Osteocyte (in vitro differentiated cells): ENCODE results near the gene HCRTR2. TPM values are rescaled to one million over a fixed set of nuclear protein-coding genes. Genes with fewer than 3 reads are reported as not detected.
"Not testable (repeated sequence)": the region's sequence is repeated elsewhere in the genome, so short reads cannot be mapped to it uniquely, and the experiment has no call there.

Experiments
- DNase-seq: peaks from one replicate; pipeline ENCODE4 v3.0.0; 2021; ENCODE audit warnings: mixed read lengths; ENCODE audit not compliant: unreplicated experiment; ENCODE audit errors: extremely low spot score
- H3K27ac Mint-ChIP-seq: one replicate; pipeline ENCODE4 v1.8.0; 2021; ENCODE audit warnings: mild to moderate bottlenecking, mixed read lengths; ENCODE audit not compliant: unreplicated experiment
- H3K27me3 Mint-ChIP-seq: one replicate; pipeline ENCODE4 v1.8.0; 2021; ENCODE audit warnings: mixed read lengths; ENCODE audit not compliant: unreplicated experiment
- H3K36me3 Mint-ChIP-seq: one replicate; pipeline ENCODE4 v1.8.0; 2021; ENCODE audit warnings: mixed read lengths; ENCODE audit not compliant: unreplicated experiment
- H3K4me1 Mint-ChIP-seq: one replicate; pipeline ENCODE4 v1.8.0; 2021; ENCODE audit warnings: mixed read lengths; ENCODE audit not compliant: unreplicated experiment
- H3K4me3 Mint-ChIP-seq: one replicate; pipeline ENCODE4 v1.8.0; 2021; ENCODE audit warnings: mild to moderate bottlenecking, moderate library complexity, mixed read lengths; ENCODE audit not compliant: unreplicated experiment
- H3K9me3 Mint-ChIP-seq: one replicate; pipeline ENCODE4 v1.8.0; 2021; ENCODE audit warnings: mixed read lengths; ENCODE audit not compliant: unreplicated experiment
- total RNA-seq: library from RNA; stranded (reverse); gene quantifications from 2 replicates; pipeline ENCODE4 v1.2.1, GENCODE V29; 2021
- TF ChIP-seq, protein P1 (sequence below): fragments of 200-600 bp; sonication (generic); IDR thresholded peaks from 2 replicates; pipeline ENCODE4 v1.5.0; 2021; ENCODE audit warnings: antibody characterized with exemption, mild to moderate bottlenecking, moderate library complexity

The HCRTR2 gene
- total RNA-seq, 1 donor from 2014 or later = not detected

DNA sequence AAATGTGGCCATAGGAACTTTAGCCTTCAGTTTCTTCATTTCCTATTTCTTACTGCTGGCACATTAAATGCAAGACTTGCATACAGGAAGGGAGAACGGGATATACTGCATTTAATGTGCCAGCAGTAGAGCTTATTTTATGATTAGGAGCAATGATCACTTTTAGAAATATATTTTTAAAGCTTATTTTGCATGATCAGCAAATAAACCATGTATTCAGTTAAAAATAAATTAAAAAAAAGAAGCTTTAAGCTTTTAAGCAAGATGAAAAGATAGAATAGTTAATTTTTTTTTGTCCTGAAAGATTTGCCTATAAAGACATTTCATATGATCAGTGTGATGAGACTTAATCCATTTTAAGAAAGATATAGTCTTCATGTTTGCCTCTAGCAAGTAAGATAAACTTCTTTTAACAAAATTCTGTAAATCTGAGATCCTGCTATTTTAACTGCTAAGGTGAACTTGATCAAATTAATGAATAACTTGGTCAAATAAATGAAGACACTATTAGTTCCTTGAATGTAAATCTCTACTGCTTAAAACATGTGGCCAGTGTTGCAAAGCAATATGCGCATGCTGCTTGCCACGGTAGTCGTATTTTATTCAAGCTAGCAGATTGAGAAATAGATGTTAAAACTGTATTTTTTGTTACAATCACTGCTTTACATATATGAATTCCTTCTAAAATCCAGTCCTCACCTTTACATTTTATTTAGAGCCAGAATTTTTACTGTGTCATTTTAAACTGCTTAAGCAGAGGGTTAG lies 36.2 kb upstream of the HCRTR2 start:
- TF ChIP-seq, protein P1, sequence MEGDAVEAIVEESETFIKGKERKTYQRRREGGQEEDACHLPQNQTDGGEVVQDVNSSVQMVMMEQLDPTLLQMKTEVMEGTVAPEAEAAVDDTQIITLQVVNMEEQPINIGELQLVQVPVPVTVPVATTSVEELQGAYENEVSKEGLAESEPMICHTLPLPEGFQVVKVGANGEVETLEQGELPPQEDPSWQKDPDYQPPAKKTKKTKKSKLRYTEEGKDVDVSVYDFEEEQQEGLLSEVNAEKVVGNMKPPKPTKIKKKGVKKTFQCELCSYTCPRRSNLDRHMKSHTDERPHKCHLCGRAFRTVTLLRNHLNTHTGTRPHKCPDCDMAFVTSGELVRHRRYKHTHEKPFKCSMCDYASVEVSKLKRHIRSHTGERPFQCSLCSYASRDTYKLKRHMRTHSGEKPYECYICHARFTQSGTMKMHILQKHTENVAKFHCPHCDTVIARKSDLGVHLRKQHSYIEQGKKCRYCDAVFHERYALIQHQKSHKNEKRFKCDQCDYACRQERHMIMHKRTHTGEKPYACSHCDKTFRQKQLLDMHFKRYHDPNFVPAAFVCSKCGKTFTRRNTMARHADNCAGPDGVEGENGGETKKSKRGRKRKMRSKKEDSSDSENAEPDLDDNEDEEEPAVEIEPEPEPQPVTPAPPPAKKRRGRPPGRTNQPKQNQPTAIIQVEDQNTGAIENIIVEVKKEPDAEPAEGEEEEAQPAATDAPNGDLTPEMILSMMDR = no peak
- H3K4me3 Mint-ChIP-seq = no peak overlapping the region
- no peaks in the 10 kb centered on the region for H3K27me3 Mint-ChIP-seq
- H3K4me1 Mint-ChIP-seq = peaks cover 5% of the 10 kb centered on the region
- H3K9me3 Mint-ChIP-seq = no peaks in the 10 kb centered on the region
- DNase-seq = no peak
- no peak overlapping the region for H3K27ac Mint-ChIP-seq
- H3K36me3 Mint-ChIP-seq = no peaks in the 10 kb centered on the region

DNA sequence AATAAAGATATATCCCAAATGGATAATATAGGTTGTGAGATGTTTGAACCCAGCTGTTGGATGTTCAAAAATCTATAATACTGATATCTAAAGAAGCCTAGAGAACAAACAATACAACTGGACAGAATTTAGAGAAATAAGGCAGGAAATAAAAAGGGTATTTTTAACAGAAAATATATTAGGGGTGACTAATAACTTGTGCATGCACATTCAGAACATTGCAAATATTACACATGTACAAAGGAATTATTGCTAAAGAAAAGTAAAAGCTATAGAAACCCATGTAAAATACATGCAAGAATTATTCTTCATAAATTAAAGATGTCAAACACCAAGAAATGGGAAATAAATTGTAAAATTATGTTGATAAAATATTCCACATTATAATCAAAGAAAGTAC lies 32.7 kb upstream of the HCRTR2 start:
- no peaks in the 10 kb centered on the region for H3K27me3 Mint-ChIP-seq
- H3K4me3 Mint-ChIP-seq = no peak overlapping the region
- H3K9me3 Mint-ChIP-seq = peaks cover 5% of the 10 kb centered on the region
- TF ChIP-seq, protein P1 = no peak
- peaks cover 5% of the 10 kb centered on the region for H3K4me1 Mint-ChIP-seq
- H3K27ac Mint-ChIP-seq = no peak overlapping the region
- DNase-seq = no peak
- H3K36me3 Mint-ChIP-seq = no peaks in the 10 kb centered on the region

DNA sequence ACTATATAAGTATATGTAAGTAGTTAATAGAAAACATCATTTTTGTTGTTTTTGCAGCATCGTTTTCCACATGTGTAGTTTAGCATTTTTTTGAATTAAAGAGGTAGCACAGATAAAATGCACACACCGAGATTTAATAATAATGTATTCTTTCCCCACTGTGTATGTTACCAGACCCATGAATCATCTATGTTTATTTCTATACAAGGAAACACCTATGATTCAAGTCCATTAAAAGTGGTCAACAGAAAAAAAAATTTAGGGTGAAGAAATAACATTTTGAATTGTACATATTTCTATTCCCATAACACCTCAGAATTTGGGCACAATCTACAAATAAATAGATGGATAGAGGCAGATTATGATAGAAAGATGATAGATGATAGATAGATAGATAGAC lies 31.7 kb upstream of the HCRTR2 start:
- no peak overlapping the region for H3K4me3 Mint-ChIP-seq
- TF ChIP-seq, protein P1 = no peak
- H3K27ac Mint-ChIP-seq = no peak overlapping the region
- no peak for DNase-seq
- no peaks in the 10 kb centered on the region for H3K27me3 Mint-ChIP-seq
- H3K36me3 Mint-ChIP-seq = no peaks in the 10 kb centered on the region
- H3K4me1 Mint-ChIP-seq = peaks cover 5% of the 10 kb centered on the region
- peaks cover 5% of the 10 kb centered on the region for H3K9me3 Mint-ChIP-seq

DNA sequence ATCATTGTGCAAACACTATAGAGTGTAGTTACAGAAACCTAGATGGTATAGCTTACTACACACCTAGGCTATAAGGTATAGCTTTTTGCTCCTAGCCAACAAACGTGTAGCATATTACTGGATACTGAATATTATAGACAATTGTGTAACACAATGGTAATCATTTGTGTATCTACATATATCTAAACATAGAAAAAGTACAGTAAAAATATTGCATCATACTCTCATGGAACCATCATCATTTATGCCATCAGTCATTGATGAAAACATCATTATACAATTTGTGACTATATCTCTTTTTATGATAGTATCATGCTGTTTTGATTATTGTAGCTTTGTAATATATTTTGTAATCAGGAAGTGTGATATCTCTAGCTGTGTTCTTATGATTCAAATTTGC lies 21.0 kb upstream of the HCRTR2 start:
- DNase-seq = no peak
- Mint-ChIP-seq H3K36me3 (no peaks in the 10 kb centered on the region), H3K4me3 (no peak overlapping the region), H3K9me3 (peaks cover 19% of the 10 kb centered on the region), H3K27me3 (peaks cover 3% of the 10 kb centered on the region), H3K27ac (no peak overlapping the region), H3K4me1 (no peaks in the 10 kb centered on the region)
- TF ChIP-seq, protein P1 = no peak

DNA sequence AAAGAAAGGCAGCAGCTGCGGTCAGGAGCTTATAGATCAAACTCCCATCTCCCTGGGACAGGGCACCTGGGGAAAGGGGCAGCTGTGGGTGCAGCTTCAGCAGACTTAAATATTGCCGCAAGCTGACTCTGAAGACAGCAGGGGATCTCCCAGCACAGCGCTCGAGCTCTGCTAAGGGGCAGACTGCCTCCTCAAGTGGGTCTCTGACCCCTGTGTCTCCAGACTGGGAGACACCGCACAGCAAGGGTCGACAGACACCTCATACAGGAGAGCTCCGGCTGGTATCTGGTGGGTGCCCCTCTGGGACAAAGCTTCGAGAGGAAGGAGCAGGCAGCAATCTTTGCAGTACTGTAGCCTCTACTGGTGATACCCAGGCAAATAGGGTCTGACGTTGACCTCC lies 15.5 kb upstream of the HCRTR2 start:
- H3K27me3 Mint-ChIP-seq = not testable (repeated sequence)

More for the DNA sequence above, 15.5 kb upstream of the HCRTR2 start:
- H3K27ac Mint-ChIP-seq, H3K4me1 Mint-ChIP-seq, H3K4me3 Mint-ChIP-seq, DNase-seq, H3K36me3 Mint-ChIP-seq: not testable (repeated sequence)
- H3K9me3 Mint-ChIP-seq = peaks cover 20% of the 10 kb centered on the region
